GM19025 (cell line): Measurements from ENCODE around the gene ZNF526.

Source experiments
- ATAC-seq: cut with Tn5 transposase; IDR thresholded peaks from one replicate; pipeline ENCODE4 v1.9.1; 2021; ENCODE audit warnings: mild to moderate bottlenecking, low read depth, moderate library complexity; ENCODE audit not compliant: unreplicated experiment

The ZNF526 gene

DNA sequence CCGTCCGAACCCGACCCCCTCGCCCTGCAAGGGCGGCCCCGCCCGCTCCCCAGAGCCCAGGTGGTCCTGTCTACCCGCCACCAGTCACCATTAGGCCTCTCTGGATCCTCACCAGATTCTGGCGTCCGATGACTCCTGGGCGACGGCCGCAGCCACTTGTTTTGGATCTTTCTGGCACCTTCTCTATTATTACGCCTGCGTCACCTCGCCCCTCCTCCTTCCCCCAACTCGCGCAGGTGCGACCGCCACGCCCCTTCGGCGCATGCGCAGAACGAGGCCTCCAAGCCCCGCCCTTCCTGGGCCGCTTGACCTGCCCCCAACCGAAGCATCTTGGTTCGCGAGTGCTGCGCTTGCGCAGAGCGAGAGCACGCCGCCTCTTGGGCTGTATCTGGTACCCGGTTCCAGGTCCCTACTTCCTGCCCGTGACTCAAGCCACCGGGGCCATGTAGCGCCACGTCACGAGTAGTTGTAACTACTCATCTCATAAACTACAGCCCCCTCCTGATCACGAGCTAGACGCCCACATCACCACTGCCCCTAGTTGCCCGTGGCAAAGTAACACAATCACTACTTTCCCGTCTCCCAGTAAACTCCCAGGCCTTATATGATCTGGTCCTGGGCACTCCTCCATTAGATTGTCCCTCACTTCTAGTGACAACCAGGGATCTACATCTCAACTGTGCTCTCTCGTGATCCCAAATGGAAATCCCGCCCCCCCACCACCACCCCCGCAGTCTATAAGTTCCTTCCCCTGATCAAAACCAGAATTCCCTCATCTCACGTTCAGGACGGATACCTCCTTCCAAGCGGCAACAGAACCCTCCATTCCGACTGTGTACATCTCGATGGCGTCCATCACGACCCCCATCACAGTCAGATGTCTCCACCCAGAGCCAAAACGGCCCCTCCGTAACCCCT, 2.3 kb upstream of the ZNF526 start, which contains the start of gene DEDD2:
DEDD2 (minus strand) TSS at position 158 of the 918 bp plus-strand sequence. CDS start 670 bp downstream, outside the sequence.
- peak; percentile 63 for ATAC-seq

DNA sequence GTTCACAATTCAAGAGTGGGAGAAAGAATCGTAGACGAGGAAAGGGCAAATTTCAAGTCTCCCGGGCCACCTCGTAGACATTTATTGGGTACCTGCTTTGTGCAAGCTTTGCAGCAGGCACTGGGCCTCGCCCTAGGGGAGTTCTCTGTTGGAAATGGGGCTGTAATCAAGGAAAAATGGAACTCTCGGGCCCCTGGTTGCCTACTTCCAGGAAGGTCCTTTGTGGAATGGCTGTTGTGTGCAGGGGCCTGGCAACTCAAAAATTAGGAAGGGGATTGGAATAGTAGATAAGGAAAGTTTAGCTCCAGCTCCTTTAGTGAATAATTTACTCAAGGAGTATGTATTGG, 612 bp downstream of the ZNF526 start:
- ATAC-seq: no peak

DNA sequence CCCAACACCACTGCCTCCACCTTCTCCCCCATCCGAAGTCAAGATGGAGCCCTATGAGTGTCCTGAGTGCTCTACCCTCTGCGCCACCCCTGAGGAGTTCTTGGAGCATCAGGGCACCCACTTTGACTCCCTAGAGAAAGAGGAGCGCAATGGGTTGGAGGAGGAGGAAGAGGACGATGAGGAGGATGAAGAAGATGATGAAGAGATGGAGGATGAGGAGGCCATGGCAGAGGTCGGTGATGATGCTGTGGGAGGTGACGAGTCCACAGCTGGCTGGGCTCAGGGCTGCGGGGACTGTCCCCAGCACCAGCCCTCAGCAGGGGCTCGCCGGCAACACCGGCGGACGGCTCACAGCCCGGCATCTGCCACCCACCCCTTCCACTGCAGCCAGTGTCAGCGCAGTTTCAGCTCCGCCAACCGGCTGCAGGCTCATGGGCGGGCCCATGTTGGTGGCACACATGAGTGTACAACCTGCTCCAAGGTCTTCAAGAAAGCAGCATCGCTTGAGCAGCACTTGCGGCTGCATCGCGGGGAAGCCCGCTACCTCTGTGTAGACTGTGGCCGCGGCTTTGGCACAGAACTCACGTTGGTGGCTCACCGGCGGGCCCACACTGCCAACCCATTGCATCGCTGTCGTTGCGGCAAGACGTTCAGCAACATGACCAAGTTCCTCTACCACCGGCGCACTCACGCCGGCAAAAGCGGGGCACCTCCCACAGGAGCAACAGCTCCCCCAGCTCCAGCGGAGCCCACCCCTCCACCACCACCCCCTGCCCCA, 5.0 kb downstream of the ZNF526 start:
- ATAC-seq: no peak

DNA sequence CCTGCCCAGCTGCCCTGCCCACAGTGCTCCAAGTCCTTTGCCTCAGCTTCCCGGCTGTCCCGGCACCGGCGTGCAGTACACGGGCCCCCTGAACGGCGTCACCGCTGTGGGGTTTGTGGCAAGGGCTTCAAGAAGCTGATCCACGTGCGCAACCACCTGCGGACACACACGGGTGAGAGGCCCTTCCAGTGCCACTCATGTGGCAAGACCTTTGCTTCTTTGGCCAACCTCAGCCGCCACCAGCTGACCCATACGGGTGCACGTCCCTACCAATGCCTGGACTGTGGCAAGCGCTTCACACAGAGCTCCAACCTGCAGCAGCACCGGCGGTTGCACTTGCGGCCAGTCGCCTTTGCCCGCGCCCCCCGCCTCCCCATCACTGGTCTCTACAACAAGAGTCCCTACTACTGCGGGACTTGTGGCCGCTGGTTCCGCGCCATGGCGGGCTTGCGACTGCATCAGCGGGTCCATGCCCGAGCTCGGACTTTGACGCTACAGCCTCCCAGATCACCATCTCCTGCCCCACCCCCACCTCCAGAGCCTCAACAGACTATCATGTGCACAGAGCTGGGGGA, 5.7 kb downstream of the ZNF526 start:
- ATAC-seq: no peak

DNA sequence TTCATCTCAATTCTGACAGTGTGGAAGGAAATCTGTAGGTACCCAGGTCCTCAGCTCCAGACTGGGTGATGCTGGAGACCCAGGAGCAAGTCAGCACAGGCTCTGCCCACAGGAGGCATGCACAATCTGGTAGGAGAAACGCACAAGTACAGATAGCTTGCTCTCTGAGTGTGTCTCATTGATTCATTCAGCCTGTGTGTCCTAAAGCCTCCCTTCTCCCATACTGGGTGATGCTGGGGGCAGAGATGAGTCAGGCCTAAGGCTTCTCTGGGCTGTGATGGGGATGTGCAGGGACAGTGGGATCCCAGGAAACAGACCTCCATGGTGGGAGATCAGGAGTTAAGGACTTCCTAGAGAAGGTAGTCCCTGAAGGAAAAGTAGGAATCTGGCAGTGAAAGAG, 6.8 kb downstream of the ZNF526 start:
- no peak for ATAC-seq

DNA sequence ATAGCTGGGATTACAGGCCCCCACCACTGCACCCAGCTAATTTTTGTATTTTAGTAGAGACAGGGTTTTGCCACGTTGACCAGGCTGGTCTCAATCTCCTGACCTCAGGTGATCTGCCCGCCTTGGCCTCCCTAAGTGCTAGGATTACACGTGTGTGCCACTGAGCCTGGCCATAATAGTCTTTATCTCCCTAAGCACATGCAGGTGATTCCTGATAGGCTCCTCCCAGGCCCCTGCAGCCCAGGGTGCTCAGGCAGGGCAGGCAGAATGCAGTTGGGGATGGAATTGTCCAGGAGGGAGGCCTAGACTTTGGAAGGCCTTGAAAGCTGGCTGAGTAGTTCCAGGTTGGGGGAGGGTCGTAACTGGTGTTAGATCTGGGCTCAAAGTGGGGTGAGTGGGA, 8.5 kb downstream of the ZNF526 start:
- ATAC-seq: no peak

DNA sequence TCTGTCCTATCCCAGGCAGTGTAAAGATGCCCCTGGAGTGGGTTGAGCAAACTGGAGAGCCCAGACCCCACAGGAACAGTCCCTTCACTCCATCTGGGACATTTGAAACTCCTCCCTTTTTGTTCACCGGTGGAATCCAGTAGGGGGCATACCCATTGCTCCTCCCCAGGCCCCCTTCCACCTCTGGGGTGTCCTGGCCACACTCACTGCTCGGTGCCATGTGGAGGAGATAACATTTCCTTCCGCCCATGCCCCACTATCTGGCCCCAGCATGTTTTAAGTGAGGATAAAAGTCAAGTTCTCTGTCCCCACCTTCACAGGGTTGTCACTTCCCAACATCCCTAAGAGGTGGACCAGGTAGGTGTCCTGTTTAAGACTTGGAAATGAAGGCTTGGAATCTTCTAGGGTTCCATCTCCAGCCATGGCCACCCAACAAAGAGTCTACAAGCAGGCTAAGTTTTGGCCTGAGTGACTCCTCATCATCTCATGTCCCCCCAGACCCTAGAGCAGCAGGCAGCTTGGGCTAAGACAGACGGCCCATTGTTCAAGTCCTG, 9.3 kb downstream of the ZNF526 start:
- no peak for ATAC-seq

DNA sequence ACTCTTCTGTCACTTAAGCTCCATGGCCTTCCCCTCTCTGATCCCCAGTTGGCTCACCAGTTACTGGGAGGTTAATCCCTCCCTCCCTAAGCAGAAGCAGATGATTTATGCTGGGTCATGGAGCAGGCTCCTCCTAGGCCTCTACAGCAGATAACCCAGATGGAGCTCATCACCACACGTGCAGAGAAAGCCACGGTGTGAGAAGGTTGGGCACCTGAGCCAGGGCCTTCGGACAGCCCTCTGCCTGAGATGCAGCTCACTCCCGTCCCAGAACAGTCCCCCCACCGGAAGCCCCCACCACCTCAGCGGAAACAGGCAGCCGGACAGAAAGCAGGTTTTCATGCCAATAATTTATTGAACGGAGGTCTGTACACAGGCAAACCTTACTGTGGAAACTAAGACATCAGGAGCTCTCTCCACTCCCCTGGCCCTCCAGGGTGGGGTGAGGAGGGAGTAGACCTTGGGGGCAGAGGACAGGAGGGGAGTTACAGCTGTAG, 9.8 kb downstream of the ZNF526 start:
- no peak for ATAC-seq

DNA sequence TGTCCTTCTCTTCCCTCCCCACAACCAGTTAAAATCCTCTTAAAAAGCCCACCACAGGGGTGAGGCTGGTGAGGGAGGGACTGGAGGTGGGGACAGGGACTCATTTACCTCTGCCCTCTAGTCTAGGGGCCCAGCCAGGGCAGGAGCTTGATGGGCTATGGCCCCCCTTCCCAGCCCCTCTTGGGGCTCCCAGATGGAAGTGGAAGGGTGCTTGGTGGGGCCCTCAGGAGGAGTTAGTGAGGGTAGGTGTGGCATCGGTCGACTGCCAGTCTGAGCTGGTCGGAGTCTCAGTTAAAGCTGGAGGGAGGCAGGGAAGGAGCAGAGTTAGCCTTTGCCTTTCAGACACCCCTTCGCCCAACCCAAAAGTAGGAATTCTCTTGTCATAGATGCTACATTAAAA, 10.5 kb downstream of the ZNF526 start:
- no peak for ATAC-seq

DNA sequence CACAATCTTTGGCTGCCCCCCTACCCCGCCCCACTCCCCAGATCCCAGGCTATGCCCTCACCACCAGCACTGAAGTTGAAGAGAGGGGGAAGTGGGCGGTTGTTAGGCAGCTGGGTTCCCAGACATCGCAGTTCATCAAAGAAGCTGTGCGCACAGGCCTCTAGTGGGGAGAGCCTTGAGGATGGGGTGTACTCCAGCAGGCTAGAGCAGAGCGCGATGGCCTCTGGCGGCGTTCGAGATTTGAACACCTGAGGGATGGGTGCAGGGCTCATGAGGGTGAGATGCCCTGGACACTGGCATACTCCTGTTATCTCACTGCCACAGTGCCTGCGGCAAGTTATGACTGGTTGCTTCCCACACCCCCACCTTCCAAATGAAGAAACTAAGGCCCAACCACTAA, 12.3 kb downstream of the ZNF526 start:
- ATAC-seq: no peak

DNA sequence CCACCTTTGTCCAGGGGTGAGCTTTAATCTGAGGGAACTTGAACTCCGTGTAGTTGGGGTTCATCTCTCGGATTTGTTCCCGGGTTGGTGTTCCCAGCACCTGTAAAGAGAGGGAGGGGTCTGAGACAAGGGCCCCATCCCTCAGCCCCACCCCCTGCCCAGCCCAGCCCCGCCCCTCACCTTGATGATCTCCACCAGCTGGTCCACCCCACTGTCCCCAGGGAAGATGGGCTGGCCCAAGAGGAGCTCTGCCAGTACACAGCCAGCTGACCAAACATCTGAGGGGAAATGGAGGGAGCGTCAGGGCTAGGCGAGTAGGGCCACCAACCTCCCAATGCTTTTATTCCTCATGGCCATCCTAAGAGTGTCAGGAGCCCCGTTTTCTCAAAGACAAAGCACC, 13.0 kb downstream of the ZNF526 start:
- no peak for ATAC-seq

DNA sequence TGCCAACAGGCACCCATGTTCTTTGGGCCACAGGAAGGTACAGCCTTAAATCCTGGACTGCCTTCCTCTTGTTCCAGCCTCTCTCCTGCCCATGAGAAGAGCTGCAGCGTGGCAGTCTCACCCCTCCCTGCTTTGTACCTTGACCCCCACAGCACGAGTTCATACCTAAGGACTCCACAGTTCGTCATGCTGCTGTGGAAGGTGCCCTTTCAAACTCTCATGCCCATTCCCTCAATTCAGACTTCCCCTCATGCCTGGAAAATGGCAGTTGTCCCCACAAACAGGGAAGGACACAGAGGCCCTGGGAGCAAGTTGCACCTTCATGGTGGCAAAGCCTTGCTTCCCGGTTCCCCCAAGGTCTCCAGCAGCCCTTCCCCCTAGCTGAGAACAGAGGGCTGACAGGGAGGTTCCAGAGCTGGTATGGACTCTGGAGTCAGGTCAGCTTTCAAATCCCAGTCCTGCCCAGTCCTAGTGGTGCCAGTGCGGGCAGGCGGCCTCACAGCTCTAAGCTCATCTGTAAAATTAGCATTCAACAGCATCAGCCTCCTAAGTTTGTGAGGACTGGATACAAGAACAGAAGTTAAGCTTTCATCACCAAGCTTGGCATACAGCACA, 13.7 kb downstream of the ZNF526 start:
- no peak for ATAC-seq

DNA sequence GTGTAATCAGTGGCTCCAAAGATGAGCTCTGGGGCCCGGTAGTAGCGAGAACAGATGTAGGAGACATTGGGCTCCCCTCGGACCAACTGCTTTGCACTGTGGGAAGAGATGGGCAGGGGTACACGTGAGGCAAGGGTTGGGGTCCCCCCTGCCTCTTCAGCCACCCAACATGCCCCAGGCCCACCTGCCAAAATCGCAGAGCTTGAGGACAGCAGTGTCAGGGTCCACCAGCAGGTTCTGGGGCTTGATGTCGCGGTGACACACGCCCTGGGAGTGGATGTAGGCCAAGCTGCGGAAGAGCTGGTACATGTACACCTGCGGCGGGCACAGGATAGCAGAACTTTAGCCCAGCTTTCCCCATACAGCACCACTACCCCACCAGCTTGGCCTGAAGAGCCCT, 14.3 kb downstream of the ZNF526 start:
- ATAC-seq: no peak

DNA sequence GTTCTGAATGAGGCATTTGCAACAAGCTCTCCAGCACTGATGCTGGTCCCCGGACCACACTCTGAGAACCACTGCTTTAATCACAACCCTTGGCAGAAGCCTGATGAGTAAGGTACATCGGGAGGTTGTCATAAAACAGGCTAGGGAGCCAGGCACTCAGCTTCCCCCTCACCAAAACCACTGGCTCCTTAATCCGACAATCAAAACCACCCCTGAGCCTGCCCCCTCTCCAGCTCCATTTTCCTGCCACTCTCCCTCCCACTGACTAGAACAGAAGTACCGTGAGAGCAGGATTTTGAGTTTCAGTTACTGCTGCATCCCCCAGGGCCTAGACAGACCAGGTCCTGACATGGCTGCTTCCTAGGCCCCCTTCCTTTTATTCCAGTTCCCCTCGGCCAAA, 15.1 kb downstream of the ZNF526 start:
- no peak for ATAC-seq

DNA sequence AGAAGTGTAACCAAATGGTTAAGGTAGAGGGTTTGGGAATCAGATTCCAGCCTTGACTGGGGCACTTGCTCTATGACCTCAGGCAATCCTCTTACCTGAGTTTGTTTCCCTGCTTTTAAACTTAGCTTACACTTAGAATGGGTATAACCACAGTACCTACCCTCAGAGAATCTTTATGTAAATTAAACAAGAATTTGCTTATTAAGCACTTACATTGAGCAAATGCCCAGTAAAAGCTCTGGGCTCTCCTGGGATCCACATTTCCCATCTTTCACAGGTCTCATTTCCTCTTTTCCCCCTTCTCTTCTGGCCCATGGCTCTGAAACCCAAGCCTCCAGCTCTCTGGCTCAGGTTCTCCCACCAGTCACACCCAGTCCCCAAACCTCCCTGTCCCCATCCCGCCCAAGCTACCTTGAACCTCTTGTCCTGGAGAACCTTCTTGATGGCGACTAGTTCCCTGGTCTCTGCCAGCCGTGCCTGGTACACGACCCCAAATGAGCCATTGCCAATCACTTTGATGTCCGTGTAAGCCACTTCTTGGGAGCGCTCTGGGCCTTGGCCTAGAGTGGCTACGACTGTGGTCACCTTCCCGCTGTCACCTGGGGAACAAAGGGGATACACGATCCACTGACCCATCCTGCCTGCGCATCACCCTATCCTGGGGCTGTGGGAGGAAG, 19.6 kb downstream of the ZNF526 start:
- ATAC-seq: no peak

DNA sequence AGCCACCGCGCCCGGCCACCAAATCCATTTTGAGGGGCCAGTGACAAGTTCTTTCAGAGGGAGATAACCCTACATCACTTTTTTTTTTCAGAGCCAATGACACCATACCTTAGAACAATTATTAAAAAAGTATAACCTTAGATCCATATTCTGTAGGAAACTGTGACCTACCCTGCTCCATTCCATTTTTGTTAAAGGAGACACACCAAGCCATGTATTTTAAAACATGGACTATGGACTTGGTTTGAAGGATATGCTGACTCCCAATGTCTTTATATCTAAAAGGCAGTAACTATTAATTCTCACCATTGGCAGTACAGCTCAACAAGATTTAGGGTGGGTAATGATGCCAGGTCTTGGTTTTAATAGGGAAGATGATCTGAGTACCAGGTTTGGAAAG, 21.2 kb downstream of the ZNF526 start:
- no peak for ATAC-seq

DNA sequence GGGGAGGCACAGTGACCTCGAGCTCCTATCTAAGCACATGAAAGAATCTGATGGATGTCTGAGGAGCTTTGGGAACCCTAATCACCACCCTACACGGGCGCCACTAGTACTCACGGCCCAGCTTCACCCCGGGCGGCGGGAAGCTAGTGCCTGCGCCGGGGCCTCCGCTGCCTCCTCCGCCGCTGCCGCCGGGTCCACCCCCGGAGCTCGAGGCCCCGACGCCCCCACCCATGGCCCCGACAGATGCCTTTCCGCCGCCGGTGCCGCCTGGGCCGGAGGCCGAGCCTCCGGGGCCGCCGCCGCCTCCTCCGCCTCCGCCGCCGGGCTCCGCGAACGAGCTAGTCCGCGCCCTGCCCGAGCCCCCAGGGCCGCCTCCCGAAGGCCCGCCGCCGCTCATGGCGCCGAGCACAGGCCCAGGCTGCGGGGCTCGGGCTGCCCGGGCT, 22.0 kb downstream of the ZNF526 start:
- ATAC-seq: peak; percentile 2

DNA sequence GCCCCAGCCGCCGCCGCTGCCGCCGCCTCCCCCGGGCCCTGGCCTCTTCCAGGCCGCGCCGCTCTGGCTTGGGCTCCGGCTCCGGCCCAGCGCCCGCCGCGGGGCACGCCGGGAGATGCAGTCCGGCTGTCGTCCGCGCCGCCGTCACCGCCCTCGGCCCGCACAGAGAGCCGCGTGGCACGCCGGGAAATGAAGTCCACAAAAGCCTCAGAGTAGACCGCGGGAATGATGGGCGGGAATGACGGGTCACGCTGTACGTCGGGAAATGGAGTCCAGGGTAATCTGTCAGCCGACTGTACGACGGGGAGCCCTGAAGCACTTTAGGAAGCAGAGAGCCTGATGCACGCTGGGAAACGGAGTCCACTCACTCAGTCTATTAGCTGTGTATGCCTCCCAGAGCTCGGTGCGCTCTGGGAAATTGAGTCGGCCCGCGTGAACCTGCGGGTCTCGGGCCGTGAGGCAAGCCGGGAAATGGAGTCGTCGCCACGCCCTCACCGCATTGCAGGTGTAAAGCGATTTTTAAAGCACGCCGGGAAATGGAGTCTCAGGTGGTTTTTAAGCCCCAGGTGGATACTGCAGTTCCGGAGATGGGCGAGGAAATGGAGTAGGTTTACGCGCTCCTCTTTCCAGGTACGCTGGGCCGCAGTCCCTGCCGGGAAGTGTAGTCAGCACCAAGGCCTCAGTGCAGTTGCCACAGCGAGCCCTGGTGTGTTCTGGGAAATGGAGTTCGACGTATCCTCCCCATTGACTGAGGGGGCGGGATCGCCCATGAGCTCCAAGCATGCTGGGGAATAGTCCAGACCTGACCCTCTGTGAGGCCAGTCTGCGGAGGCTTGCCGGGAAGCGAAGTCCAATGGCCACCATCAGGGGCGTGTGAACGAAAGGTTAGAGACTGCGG, 22.6 kb downstream of the ZNF526 start, which contains the start of gene GSK3A:
GSK3A (minus strand) TSS at position 91 of the 898 bp plus-strand sequence. CDS start 137 bp downstream, outside the sequence.
- ATAC-seq: peak; percentile 60
